HG03342 (cell line): Measurements from ENCODE around the gene TESMIN.
A peak's percentile ranks its signal among the peaks of the same experiment; 100 is the strongest.

Experiments
- ATAC-seq: cut with Tn5 transposase; IDR thresholded peaks from one replicate; pipeline ENCODE4 v1.9.1; 2021; ENCODE audit warnings: mild to moderate bottlenecking, moderate library complexity; ENCODE audit not compliant: unreplicated experiment

The TESMIN gene

GRCh38 chr11:68751331-68751856 is at the start of gene TESMIN:
Gene TESMIN (minus strand): TSS chr11:68751520. CDS start chr11:68750660, 860 bp downstream.
- ATAC-seq, result peak; percentile 70

GRCh38 chr11:68798221-68798813 is 47.0 kb upstream of the TESMIN start:
- no peak for ATAC-seq

- ATAC-seq, result no peak
These were observed 45.5 kb upstream of the TESMIN start for GRCh38 chr11:68796801-68797200.

- no peak for ATAC-seq
These were observed 41.2 kb upstream of the TESMIN start for GRCh38 chr11:68792400-68792966.

GRCh38 chr11:68784653-68785052 is 33.3 kb upstream of the TESMIN start:
- ATAC-seq, result no peak

- ATAC-seq, result no peak
These were observed 32.0 kb upstream of the TESMIN start for GRCh38 chr11:68783216-68783821.

- ATAC-seq, result no peak
These were observed 31.4 kb upstream of the TESMIN start for GRCh38 chr11:68782711-68783110.

GRCh38 chr11:68780829-68781228 is 29.5 kb upstream of the TESMIN start:
- ATAC-seq, result no peak

GRCh38 chr11:68778205-68778604 is 26.9 kb upstream of the TESMIN start:
- ATAC-seq, result no peak

GRCh38 chr11:68776442-68777235 is 25.3 kb upstream of the TESMIN start:
- no peak for ATAC-seq

GRCh38 chr11:68775951-68776388 is 24.6 kb upstream of the TESMIN start:
- ATAC-seq, result no peak

- ATAC-seq, result no peak
These were observed 22.9 kb upstream of the TESMIN start for GRCh38 chr11:68774194-68774585.

GRCh38 chr11:68773521-68774193 is 22.3 kb upstream of the TESMIN start:
- no peak for ATAC-seq

- no peak for ATAC-seq
These were observed 21.6 kb upstream of the TESMIN start for GRCh38 chr11:68772936-68773335.

- no peak for ATAC-seq
These were observed 19.5 kb upstream of the TESMIN start for GRCh38 chr11:68770781-68771180.

- no peak for ATAC-seq
These were observed 16.4 kb upstream of the TESMIN start for GRCh38 chr11:68767672-68768071.

- ATAC-seq, result no peak
These were observed 15.5 kb upstream of the TESMIN start for GRCh38 chr11:68766786-68767185.

- no peak for ATAC-seq
These were observed 13.4 kb upstream of the TESMIN start for GRCh38 chr11:68764746-68765145.

GRCh38 chr11:68763926-68764657 is 12.8 kb upstream of the TESMIN start:
- no peak for ATAC-seq

GRCh38 chr11:68763181-68763721 is 11.9 kb upstream of the TESMIN start:
- ATAC-seq, result no peak
